Fibroblast of lung (primary cell): ENCODE data around the gene MEN1.

Experiments used
- CTCF ChIP-seq, 2 donors: IDR thresholded peaks in 1 of 2; conservative IDR thresholded peaks in 1 of 2; 1 replicate in 1 of 2; 2 replicates in 1 of 2; pipeline ENCODE4 v1.5.1; 2011 to 2012; ENCODE audit warnings: low read length in 2 of 2, control low read depth in 1 of 2, inconsistent platforms in 1 of 2, low read depth in 1 of 2, mild to moderate bottlenecking in 1 of 2
- EZH2 ChIP-seq: IDR thresholded peaks from 2 replicates; pipeline ENCODE4 v1.5.1; 2012; ENCODE audit warnings: low read length, control low read depth, mild to moderate bottlenecking; ENCODE audit errors: missing control alignments

- TF ChIP-seq CTCF (conservative IDR thresholded peaks at IDR 0.05 in 1 of 2, IDR thresholded peaks at IDR 0.05 in 1 of 2; ENCODE audit: low read depth in 1 of 2, low read length in 2 of 2) (no peak), EZH2 (no peak)
These were observed 38.0 kb upstream of the MEN1 start for GRCh38 chr11:64848214-64848825.
